H9 (cell line): ENCODE measurements around the gene DENND4A. TPM values are rescaled to one million over a fixed set of nuclear protein-coding genes. Genes with fewer than 3 reads are reported as not detected.

ENCODE experiments used
- DNase-seq: peaks from one replicate; pipeline ENCODE4 v3.0.0-alpha.2; 2017
- H2AFZ ChIP-seq: one replicate; pipeline ENCODE4 v1.6.1; 2013; ENCODE audit warnings: mild to moderate bottlenecking, low read length, control low read depth, moderate library complexity
- H2AK5ac ChIP-seq: 2 replicates; pipeline ENCODE4 v1.6.1; 2013; ENCODE audit warnings: low read length, control low read depth, mixed read lengths; ENCODE audit not compliant: insufficient read length
- H2BK120ac ChIP-seq: one replicate; pipeline ENCODE4 v1.6.1; 2013; ENCODE audit warnings: low read depth, mild to moderate bottlenecking, low read length, control low read depth, inconsistent platforms; ENCODE audit not compliant: poor library complexity, severe bottlenecking
- H2BK12ac ChIP-seq: 2 replicates; pipeline ENCODE4 v1.6.1; 2013; ENCODE audit warnings: low read length, control low read depth, mixed read lengths, low read depth; ENCODE audit not compliant: insufficient read length
- H2BK15ac ChIP-seq: 2 replicates; pipeline ENCODE4 v1.6.1; 2013; ENCODE audit warnings: low read depth, low read length, control low read depth
- H2BK20ac ChIP-seq: one replicate; pipeline ENCODE4 v1.6.1; 2013; ENCODE audit warnings: low read depth, mild to moderate bottlenecking, low read length, control low read depth, inconsistent platforms; ENCODE audit not compliant: poor library complexity, severe bottlenecking
- H2BK5ac ChIP-seq: 2 replicates; pipeline ENCODE4 v1.6.1; 2013; ENCODE audit warnings: low read length, control low read depth, mixed read lengths; ENCODE audit not compliant: insufficient read length
- H3K14ac ChIP-seq: 2 replicates; pipeline ENCODE4 v1.6.1; 2013; ENCODE audit warnings: low read length, control low read depth; ENCODE audit not compliant: insufficient read depth
- H3K18ac ChIP-seq: 2 replicates; pipeline ENCODE4 v1.6.1; 2013; ENCODE audit warnings: low read depth, mild to moderate bottlenecking, mixed read lengths, low read length, control low read depth; ENCODE audit not compliant: insufficient read length
- H3K23ac ChIP-seq: 2 replicates; pipeline ENCODE4 v1.6.1; 2013; ENCODE audit warnings: low read length, control low read depth, mixed read lengths, low read depth; ENCODE audit not compliant: insufficient read length
- H3K23me2 ChIP-seq: 2 replicates; pipeline ENCODE4 v1.6.1; 2013; ENCODE audit warnings: low read depth, mild to moderate bottlenecking, mixed read lengths, low read length, control low read depth; ENCODE audit not compliant: insufficient read length, poor library complexity, severe bottlenecking
- H3K27ac ChIP-seq: 2 replicates; pipeline ENCODE4 v1.5.1; 2013; ENCODE audit warnings: low read length, control low read depth, mixed read lengths, low read depth; ENCODE audit not compliant: insufficient read length
- H3K27me3 ChIP-seq: 2 replicates; pipeline ENCODE4 v1.6.1; 2013; ENCODE audit warnings: low read length, control low read depth, inconsistent platforms; ENCODE audit not compliant: insufficient read depth
- H3K4ac ChIP-seq: 2 replicates; pipeline ENCODE4 v1.6.1; 2013; ENCODE audit warnings: low read depth, mild to moderate bottlenecking, control low read depth, inconsistent platforms, low read length, moderate library complexity
- H3K4me1 ChIP-seq: 2 replicates; pipeline ENCODE4 v1.6.1; 2013; ENCODE audit warnings: low read length, control low read depth, inconsistent platforms; ENCODE audit not compliant: insufficient read depth
- H3K4me2 ChIP-seq: 2 replicates; pipeline ENCODE4 v1.6.1; 2013; ENCODE audit warnings: low read length, control low read depth, mixed read lengths; ENCODE audit not compliant: insufficient read length, insufficient read depth
- H3K56ac ChIP-seq: 2 replicates; pipeline ENCODE4 v1.6.1; 2013; ENCODE audit warnings: low read depth, mild to moderate bottlenecking, mixed read lengths, low read length, control low read depth; ENCODE audit not compliant: insufficient read length
- H3K79me1 ChIP-seq: 2 replicates; pipeline ENCODE4 v1.6.1; 2013; ENCODE audit warnings: low read depth, mild to moderate bottlenecking, moderate library complexity, low read length, control low read depth, inconsistent platforms; ENCODE audit not compliant: insufficient read depth, poor library complexity, severe bottlenecking
- H3K79me2 ChIP-seq: 2 replicates; pipeline ENCODE4 v1.6.1; 2013; ENCODE audit warnings: low read length, control low read depth, inconsistent platforms; ENCODE audit not compliant: insufficient read depth
- H3K9ac ChIP-seq: 2 replicates; pipeline ENCODE4 v1.6.1; 2013; ENCODE audit warnings: low read length, control low read depth, mixed read lengths; ENCODE audit not compliant: insufficient read length; ENCODE audit errors: extremely low read depth
- H3K9me3 ChIP-seq: one replicate; pipeline ENCODE4 v1.6.1; 2013; ENCODE audit warnings: low read depth, low read length, inconsistent platforms; ENCODE audit not compliant: control insufficient read depth
- H3T11ph ChIP-seq: one replicate; pipeline ENCODE4 v1.6.1; 2013; ENCODE audit warnings: mild to moderate bottlenecking, low read length, control low read depth, inconsistent platforms
- H4K20me1 ChIP-seq: one replicate; pipeline ENCODE4 v1.6.1; 2013; ENCODE audit not compliant: control insufficient read depth, insufficient read length, insufficient read depth
- H4K5ac ChIP-seq: 2 replicates; pipeline ENCODE4 v1.6.1; 2013; ENCODE audit warnings: low read depth, mild to moderate bottlenecking, mixed read lengths, low read length, control low read depth; ENCODE audit not compliant: insufficient read length
- H4K8ac ChIP-seq: replicated peaks from 2 replicates; pipeline ENCODE4 v1.6.1; 2013; ENCODE audit warnings: low read length, control low read depth, mixed read lengths, low read depth; ENCODE audit not compliant: insufficient read length
- H4K91ac ChIP-seq: 2 replicates; pipeline ENCODE4 v1.6.1; 2013; ENCODE audit warnings: low read depth, mild to moderate bottlenecking, moderate library complexity, mixed read lengths, low read length, control low read depth; ENCODE audit not compliant: insufficient read length
- H3K27ac Mint-ChIP-seq, 3 experiments: 2 replicates in 2 of 3; 3 replicates in 1 of 3; pipeline ENCODE4 v1.8.0; 2020 to 2021; ENCODE audit warnings: mixed read lengths in 3 of 3, mild to moderate bottlenecking in 1 of 3, moderate library complexity in 1 of 3
- H3K27me3 Mint-ChIP-seq: 2 replicates; pipeline ENCODE4 v1.8.0; 2021; ENCODE audit warnings: low read depth, mild to moderate bottlenecking, moderate library complexity, mixed read lengths
- H3K36me3 Mint-ChIP-seq, 3 experiments: 2 replicates in 2 of 3; 3 replicates in 1 of 3; pipeline ENCODE4 v1.8.0; 2020 to 2021; ENCODE audit warnings: low read depth in 3 of 3, mixed read lengths in 3 of 3; ENCODE audit not compliant: insufficient read depth in 1 of 3
- H3K4me1 Mint-ChIP-seq, 2 experiments: 2 replicates each; pipeline ENCODE4 v1.8.0; 2020; ENCODE audit warnings: mixed read lengths in 2 of 2
- H3K4me3 Mint-ChIP-seq, 2 experiments: 2 replicates in 1 of 2; 3 replicates in 1 of 2; pipeline ENCODE4 v1.8.0; 2020 to 2021; ENCODE audit warnings: mild to moderate bottlenecking in 2 of 2, mixed read lengths in 2 of 2, moderate library complexity in 1 of 2
- H3K9me3 Mint-ChIP-seq, 2 experiments: 2 replicates in 1 of 2; 3 replicates in 1 of 2; pipeline ENCODE4 v1.8.0; 2020; ENCODE audit warnings: mild to moderate bottlenecking in 2 of 2, mixed read lengths in 2 of 2, moderate library complexity in 1 of 2
- CTCF ChIP-seq: fragments of 200-600 bp; sonication (generic); conservative IDR thresholded peaks from 3 replicates; pipeline ENCODE4 v1.8.0; 2021; ENCODE audit warnings: antibody characterized with exemption, mild to moderate bottlenecking
- WGBS: extraction: QIAGEN DNeasy Blood & Tissue Kit; methylation state at CpG from one replicate; pipeline ENCODE4 v1.1.7; 2013; ENCODE audit warnings: missing lambda C conversion rate, low lambda C conversion rate, mixed read lengths; ENCODE audit not compliant: insufficient read length; ENCODE audit errors: extremely low coverage; 5-methylcytosine and 5-hydroxymethylcytosine counted together
- total RNA-seq: library from RNA; stranded (reverse); gene quantifications from 2 replicates; pipeline ENCODE4 v1.2.1, GENCODE V29; 2021

The DENND4A gene
- total RNA-seq, 1 experiment from 2014 or later, result 4.7 TPM

DNA sequence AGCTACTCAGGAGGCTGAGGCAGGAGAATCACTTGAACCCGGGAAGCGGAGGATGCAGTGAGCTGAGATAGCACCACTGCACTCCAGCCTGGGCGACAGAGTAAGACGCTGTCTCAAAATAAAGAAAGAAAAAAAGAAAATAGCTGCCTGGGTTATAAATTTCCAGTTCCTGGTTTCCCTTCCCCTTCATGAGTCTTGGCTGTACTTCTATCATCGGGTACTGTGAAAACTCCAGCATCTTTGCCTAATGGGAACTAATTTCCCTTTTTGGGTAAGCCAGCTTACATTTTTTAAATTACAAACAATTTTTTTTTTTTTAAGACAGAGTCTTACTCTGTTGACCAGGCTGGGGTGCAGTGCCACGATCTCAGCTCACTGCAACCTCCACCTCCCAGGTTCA lies 15.0 kb downstream of the DENND4A start:
- H3K4me3 Mint-ChIP-seq, result no peak overlapping the region
- Histone ChIP-seq H3K4ac (no peak overlapping the region), H3K4me2 (no peak overlapping the region), H3K56ac (no peak overlapping the region), H2AFZ (no peak overlapping the region), H2BK15ac (no peak overlapping the region), H3K14ac (no peak overlapping the region), H2BK20ac (no peak overlapping the region), H3K27me3 (no peaks in the 10 kb centered on the region), H2BK120ac (no peak overlapping the region), H4K20me1 (no peaks in the 10 kb centered on the region), H2BK12ac (no peak overlapping the region), H3K4me1 (no peaks in the 10 kb centered on the region), H3K79me1 (no peaks in the 10 kb centered on the region), H4K91ac (no peak overlapping the region), H3K27ac (no peak overlapping the region), H2BK5ac (no peak overlapping the region), H3K23ac (no peak overlapping the region), H3K23me2 (no peaks in the 10 kb centered on the region), H4K8ac (no peak overlapping the region), H3T11ph (no peak overlapping the region), H3K18ac (no peak overlapping the region), H3K79me2 (no peaks in the 10 kb centered on the region), H2AK5ac (no peak overlapping the region), H4K5ac (no peak overlapping the region), H3K9me3 (no peaks in the 10 kb centered on the region), H3K9ac (no peak overlapping the region)
- no peak overlapping the region for H3K27ac Mint-ChIP-seq
- no peak for TF ChIP-seq CTCF
- no peaks in the 10 kb centered on the region for H3K36me3 Mint-ChIP-seq
- H3K9me3 Mint-ChIP-seq, result no peaks in the 10 kb centered on the region
- WGBS, result no CpG with 5 or more reads among the region's 6 CpGs
- DNase-seq, result no peak
- no peaks in the 10 kb centered on the region for H3K27me3 Mint-ChIP-seq
- no peaks in the 10 kb centered on the region for H3K4me1 Mint-ChIP-seq
